Activated T-cell treated with anti-CD3 and anti-CD28 coated beads for 4 hours (primary cell): ENCODE results near the gene UPK1A.
A peak's percentile ranks its signal among the peaks of the same experiment; 100 is the strongest.

ENCODE experiments used
- DNase-seq: peaks from one replicate; pipeline ENCODE4 v3.0.0-alpha.2; 2020

The UPK1A gene

DNA sequence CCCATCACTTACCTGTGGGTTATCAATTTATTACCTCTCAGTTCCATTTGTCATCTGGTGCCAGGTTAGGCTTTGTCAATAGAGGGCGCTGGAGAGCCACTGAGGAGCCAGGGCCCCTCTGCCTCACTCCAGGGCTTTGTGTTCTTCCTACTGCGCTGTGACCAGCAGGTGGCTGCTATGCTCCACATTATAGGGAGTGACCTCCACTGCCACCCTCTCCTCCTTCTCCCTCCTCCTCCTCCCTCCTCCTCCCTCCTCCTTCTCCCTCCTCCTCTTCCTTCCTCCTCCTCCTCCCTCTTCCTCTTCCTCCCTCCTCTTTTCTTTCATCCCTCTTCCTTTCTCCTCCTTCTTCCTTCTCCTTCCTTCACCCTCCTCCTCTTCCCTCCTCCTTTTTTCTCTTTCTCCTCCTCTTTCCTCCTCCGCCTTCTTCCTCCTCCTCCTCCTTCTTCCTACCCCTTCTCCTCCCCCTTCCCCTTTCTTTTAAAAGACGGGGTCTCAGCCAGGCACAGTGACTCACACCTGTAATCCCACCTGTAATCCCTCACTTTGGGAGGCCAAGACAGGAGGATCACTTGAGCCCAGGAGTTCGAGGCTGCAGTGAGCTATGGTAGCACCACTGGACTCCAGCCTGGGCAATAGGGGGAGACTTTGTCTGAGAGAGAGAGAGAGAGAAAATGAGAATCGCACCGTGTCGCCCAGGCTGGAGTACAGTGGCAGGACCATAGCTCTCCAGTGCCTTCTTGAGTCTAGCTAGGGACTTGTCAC is 27.7 kb downstream of the UPK1A start:
- peak; percentile 90 for DNase-seq

DNA sequence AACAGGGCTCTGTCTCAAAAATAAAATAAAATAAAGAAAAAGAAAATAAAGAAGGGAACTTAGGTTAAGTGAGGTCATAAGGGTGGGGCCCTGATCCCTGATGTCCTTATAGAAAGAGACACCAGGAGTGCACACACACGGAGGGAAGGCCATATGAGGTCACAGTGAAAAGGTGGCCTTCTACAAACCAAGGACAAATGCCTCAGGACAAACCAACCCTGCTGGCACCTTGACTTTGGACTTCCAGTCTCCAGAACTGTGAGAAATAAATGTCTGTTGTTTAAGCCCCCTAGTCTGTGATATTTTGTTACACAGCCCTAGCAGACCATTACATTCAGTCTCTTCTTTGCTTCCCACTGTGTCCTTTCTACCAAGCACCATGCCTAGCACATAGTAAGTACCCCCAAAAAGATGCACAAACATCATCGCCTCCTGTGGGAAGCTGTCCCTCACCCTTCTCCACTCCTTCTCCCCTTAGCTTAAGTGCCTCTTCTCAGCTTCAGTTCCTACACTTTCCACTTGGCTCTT is 29.6 kb downstream of the UPK1A start:
- DNase-seq: no peak

- DNase-seq: no peak
Measured at GRCh38 chr19:35696835-35697234, 30.5 kb downstream of the UPK1A start.

GRCh38 chr19:35702223-35703012 is 36.1 kb downstream of the UPK1A start:
- DNase-seq: peak; percentile 87

DNA sequence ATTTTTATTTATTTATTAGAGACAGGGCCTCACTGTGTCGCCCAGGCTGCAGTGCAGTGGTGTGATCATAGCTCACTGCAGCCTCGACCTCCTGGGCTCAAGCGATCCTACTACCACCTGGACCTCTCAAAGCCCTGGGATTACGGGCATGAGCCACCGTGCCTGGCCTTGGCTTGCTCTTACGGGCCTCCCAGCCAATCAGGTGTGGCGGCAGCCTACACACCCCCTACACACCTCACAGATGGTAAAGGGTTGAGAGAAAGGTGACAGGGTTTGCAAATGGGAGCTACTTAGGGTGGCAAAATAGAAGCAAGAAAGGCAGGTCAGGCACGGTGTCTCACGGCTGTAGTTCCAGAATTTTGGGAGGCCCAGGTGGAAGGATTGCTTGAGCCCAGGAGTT is 37.0 kb downstream of the UPK1A start:
- DNase-seq: no peak

DNA sequence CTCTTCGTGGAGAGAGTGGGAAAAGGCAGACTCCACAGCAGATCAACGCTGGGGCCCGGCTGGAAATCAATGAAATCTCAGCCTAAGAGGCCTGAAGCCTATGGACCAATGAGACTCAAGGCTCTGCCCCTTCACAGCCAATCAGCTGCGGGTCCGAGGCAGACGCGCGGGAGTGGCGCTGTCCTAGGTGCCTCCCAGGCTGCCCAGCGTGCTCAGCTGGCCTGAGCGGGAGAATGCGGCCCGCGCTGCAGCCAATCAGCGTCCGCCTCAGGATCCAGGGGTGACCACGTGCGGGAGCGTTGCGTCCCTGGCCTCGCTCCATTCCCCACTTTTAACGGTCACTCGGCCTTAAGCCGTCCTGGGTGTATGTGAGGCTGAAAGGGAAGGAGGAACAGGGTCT is 37.9 kb downstream of the UPK1A start, which contains the start of gene ZBTB32:
ZBTB32 (plus strand) TSS at position 341 of the 400 bp plus-strand sequence. CDS start 10,069 bp downstream, outside the sequence.
- DNase-seq: no peak

GRCh38 chr19:35708391-35708790 is 42.1 kb downstream of the UPK1A start:
- no peak for DNase-seq

DNA sequence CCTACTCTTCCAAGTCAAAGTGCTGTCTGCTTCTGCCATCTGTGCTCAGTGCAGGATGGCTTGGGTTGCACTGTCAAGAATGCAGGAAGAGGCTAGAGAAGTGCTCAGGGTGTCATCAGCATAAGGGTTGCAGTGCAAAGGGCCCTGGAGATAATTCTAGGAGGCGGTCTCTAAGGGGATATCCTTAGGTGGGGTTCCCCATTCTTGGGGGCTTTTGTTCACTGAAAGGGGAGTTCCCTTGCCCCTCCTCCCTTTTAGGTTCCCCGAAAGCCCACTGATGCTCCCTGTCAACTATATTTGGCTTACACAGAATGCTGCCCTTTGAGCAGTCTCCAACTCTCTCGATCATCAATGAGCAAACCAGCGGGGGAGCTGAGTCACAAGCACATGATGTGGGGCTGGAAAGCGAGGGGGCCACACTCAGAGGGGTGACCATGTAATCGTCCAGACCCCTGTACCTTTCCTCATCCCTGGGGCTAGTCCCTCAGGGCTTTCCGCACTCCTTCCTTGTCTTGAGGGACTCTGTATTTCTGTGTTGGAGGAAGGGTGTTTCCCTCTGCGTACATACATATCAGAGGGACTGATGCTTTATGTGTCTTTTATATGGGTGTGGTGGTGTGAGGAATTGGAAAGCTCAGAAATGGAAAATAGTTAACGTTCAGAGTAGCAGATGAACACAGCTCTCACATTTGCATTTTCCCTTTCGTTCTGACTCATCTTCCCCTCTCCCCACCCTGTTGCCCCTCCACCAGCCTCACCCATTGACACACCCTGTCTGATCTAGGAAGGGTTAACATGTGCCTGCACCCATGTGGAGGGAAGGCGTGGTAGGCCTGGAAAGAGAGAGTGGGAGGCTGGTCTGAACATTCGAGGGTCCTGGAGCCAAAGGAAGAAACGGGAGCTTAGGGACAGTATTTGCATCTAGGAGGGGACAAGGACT is 44.7 kb downstream of the UPK1A start:
- peak; percentile 43 for DNase-seq

GRCh38 chr19:35712567-35713505 is 46.5 kb downstream of the UPK1A start:
- DNase-seq: no peak

DNA sequence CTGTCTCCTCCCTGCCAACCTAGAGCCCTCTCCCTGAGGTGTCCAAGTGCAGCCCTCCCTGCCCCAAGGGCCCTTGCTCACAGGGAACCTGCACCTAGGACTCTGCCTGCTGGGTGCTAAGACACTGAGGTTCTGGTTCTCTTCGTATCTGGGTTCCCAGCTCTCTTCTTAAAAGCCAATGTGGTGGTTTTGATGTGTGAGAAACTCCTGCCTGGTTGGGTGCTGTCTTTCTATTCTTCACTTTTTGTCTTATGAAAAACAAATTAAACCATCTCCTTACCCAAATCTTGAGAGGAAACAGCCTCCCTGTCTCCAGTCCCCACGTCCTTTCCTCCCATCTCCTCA is 47.2 kb downstream of the UPK1A start:
- DNase-seq: no peak

DNA sequence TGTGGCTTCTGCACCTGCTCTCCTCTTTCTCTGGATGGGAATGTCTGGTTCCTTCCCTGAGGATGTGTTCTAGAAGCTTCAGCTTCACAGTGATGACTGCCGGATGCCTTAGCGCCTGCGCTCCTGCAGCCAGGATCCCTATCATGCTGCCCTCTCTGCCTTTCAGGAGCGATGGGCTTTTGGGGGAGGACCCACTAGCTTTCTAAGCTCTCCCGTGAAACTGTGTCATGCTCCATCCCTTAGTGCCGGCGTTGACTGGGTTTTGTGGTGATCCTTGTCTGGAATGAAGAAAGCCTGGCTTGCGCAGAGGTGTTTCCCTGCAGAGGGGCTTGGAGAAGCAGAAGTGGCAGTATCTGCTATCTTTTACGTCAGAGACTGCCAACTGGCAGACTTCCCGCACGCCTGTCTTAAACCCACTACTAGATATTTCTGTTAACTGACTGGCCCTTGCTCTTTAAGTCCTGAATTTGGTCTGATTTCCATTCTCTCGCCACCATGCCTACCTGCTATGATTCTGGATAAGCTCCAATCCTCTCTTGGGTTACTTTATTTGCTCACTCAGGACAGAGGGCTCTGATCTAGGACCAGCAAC is 47.7 kb downstream of the UPK1A start:
- DNase-seq: no peak

GRCh38 chr19:35714601-35715354 is 48.5 kb downstream of the UPK1A start:
- DNase-seq: no peak

- no peak for DNase-seq
Measured at GRCh38 chr19:35715355-35715809, 49.1 kb downstream of the UPK1A start.

DNA sequence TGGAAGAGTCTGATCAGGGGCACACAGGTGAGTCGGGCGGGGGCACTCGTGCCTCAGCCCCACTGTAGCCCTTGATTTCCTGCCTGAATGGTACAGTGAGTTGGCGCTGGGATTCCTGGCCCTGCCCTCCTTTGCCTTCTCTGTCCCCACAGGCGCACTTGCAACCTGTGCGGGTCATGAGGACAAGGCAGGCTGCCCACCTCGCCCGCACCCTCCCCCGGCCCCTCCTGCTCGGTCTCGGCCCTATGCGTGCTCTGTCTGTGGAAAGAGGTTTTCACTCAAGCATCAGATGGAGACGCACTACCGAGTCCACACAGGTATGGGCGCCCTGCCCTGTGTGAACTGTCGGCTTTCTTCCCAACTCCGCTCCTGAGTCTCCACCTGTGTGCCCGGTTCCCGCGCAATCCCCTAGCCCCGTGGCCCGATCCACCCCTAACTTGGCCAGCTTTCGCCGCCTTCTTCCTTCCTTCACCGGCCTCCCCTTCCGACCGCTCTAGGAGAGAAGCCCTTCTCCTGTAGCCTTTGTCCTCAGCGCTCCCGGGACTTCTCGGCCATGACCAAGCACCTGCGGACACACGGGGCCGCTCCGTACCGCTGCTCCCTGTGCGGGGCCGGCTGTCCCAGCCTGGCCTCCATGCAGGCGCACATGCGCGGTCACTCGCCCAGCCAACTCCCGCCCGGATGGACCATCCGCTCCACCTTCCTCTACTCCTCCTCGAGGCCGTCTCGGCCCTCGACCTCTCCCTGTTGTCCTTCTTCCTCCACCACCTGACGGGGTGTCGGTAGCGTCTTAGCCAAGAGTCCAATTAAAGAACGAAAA is 49.9 kb downstream of the UPK1A start:
- no peak for DNase-seq

GRCh38 chr19:35716801-35717664 is 50.7 kb downstream of the UPK1A start:
- peak; percentile 91 for DNase-seq

DNA sequence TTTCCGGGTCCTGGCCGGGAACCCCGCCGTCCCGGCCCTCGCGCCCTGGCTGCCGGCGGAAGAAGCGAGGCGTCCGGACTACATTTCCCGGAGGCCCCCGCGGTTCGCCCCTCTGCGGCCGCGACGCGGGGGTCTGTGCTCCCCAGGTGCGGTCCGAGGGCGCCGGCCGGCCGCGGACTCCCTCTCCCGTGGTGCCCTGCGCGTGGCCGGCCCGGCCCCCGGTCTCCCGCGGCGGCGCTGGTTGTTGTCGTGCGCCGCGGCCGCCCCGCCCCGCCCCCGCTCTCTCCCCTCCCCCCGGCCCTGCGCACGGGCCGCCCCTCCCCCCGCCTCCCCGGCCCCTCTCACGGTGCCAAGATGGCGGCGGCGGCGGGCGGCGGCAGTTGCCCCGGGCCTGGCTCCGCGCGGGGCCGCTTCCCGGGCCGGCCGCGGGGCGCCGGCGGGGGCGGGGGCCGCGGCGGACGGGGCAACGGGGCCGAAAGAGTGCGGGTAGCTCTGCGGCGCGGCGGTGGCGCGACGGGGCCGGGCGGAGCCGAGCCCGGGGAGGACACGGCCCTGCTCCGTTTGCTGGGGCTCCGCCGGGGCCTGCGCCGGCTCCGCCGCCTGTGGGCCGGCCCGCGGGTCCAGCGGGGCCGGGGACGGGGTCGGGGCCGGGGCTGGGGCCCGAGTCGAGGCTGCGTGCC is 51.5 kb downstream of the UPK1A start, which contains the start of gene KMT2B:
KMT2B (plus strand) TSS at position 339 of the 680 bp plus-strand sequence; CDS start at position 355, 16 bp downstream.
- no peak for DNase-seq

GRCh38 chr19:35718345-35719041 is 52.2 kb downstream of the UPK1A start:
- DNase-seq: peak; percentile 51
